Measurements from ENCODE around the gene CFAP61.
"Not testable (repeated sequence)": the region's sequence is repeated elsewhere in the genome, so short reads cannot be mapped to it uniquely, and the experiment has no call there.

Gene CFAP61

DNA sequence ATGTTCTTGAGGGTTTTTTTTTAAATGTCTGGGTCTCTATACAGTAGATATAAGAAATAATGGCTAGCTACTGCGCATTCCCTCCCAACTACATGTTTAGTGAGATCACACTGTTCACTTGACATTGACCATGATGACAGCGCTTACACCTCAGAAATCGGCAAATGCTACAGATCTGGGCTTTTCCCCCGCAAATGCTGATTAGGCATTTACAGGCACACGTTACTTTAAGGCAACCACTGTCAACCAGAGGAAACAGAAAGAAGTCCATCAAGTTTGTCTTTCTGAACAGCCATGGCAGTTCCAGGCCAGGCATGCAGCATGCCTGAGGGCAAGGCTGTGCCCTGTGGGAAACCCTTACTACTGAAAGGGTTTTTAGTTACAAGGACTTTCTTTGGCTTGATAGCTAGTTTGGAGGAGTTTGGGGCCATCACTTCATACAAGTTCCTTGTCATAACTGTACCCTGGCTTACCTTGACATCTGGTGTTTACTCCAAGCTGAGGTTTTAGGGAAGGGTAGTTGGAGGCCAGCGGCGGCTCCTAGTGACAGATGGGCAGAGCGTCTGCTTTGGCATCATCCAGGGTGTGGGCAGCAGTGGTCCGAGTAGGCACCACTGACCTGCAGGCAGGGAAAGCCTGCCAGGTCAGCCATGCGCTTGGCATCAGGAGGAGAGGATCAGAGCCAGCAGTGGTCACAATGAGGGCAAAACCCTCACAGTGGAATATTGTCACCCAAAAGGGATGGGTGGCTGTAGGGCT, 43.0 kb downstream of the CFAP61 start:
- no peak for DNase-seq (ENCODE audit: low spot score)

DNA sequence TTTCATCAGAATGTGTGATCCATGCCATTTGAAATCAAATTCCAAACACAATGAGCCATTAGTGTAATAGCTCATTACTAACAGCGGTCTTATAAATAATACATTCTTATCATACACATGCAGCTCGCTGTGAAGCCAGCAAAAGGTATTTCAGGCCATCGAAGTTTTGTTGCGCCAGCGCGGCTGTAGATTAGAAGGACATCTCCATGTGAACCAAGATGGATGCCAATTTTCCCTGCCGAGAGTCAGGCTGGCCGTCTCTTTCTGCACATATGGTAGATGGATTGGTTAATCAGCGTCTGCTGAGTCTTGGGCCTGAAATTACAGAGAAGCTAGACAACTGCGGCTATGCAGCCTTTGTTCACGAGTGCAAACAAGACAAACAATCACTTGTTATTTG, 44.1 kb downstream of the CFAP61 start:
- no peak for DNase-seq (ENCODE audit: low spot score)

DNA sequence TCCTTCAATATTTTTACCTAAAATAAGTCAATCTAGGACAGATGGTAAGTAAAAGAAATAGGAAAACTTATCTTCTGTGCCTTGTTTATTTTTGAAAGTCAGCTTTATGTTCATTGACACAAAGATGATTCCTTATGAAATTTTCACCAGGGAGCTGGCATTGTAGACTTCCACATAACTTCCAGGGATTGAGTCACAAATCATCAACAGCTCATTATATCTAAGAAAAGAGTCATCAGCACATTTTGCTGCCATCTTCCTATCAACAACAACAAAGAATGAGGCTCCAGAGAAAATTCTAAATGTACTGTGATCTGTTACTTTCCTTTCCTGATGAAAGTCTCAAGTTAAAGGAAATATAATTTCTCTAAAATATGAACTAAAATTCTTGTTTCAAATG, 48.5 kb downstream of the CFAP61 start:
- DNase-seq (ENCODE audit: low spot score) = no peak

DNA sequence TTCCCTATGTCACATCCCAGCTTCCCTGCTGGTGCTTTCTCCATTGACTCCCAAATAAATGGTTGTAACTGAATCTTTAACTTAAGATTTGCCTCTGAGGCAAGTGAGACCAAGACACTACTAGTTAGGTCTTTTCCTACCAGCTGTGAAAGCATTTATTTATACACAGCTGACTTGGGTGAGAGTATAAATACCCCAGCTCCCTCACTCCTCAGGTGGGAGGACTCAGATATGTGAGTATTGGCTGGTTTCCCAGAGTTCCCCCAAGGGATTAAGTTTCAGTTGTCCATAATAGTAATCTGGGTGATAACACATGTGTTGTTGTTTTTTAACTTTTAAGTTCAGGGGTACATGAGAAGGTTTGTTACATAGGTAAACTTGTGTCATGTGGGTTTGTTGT, 49.8 kb downstream of the CFAP61 start:
- DNase-seq (ENCODE audit: low spot score) = no peak

DNA sequence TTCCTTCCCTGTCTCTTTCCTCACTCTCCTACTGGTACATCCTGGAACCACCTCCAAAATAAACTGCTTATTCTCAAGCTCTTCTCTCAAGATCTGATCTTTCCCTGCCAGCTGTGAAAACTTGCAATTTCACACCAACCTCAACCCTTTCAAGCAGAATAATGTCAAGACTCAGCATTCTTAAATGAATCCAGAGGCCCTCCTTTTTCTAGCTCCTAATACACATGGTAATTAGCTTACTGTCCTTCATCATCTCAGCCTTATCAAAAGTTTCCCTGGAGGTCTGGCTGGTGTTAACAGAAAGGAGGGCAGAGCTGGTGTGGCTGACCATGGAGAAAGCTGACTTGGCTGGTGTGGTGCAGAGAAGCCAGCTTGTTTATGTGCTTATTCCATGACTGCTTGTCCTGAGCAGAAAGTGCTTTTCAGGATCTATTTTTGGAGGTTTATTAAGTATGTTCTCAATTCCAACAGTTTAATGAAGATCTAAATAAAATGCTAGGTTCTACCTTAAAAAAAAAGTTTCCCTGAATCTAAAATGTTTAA, 50.5 kb downstream of the CFAP61 start:
- no peak for DNase-seq (ENCODE audit: low spot score)

DNA sequence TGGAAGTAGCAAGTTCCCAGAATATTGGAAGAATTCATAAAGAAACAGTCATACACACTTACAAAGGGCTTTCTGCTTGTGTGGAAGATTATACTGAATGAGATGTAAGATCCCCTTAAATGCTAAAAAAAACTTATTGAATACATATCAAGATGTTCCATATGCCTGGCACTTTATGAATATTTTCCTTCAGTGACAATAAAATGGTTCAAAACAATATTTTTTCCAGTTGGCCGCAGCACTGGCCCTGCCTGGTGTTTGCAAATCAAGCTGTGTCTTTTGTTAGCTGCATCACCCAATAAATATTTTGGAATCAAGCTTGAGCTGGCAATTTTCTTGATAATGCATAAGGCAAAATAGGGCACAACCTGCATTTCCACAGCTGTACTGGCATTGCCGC, 51.2 kb downstream of the CFAP61 start:
- no peak for DNase-seq (ENCODE audit: low spot score)

DNA sequence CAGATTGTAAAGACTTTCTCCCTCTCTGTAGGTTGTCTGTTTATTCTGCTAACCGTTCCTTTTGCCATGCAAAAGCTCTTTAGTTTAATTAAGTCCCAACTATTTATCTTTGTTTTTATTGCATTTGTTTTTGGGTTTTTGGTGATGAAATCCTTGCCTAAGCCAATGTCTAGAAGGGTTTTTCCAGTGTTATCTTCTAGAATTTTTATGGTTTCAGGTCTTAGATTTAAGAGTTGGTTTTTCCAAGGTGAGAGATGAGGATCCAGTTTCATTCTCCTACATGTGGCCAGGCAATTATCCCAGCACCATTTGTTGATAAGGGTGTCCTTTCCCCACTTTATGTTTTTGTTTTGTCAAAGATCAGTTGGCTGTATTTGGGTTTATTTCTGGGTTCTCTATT, 70.9 kb downstream of the CFAP61 start:
- DNase-seq (ENCODE audit: low spot score) = not testable (repeated sequence)

DNA sequence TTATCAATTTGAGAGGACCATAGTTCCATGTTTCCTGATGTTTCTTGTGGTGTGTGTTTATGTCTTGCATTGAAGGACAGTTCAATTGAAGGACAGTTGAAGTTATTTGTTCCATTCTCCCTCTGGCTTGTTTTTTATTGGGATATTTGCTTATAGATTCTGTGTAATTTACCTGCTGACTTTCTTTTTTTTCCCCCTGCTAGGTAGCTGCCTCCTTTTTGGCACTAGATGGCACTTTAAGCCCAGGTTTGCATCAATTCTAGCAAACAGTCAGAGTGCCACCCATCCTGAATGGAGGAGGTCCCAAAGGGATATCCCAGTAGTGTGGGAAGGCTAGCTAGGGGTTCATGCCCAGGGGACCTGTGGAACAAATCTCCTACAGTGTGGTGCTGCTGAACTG, 78.1 kb downstream of the CFAP61 start:
- peak; percentile 62 for DNase-seq (ENCODE audit: low spot score)

DNA sequence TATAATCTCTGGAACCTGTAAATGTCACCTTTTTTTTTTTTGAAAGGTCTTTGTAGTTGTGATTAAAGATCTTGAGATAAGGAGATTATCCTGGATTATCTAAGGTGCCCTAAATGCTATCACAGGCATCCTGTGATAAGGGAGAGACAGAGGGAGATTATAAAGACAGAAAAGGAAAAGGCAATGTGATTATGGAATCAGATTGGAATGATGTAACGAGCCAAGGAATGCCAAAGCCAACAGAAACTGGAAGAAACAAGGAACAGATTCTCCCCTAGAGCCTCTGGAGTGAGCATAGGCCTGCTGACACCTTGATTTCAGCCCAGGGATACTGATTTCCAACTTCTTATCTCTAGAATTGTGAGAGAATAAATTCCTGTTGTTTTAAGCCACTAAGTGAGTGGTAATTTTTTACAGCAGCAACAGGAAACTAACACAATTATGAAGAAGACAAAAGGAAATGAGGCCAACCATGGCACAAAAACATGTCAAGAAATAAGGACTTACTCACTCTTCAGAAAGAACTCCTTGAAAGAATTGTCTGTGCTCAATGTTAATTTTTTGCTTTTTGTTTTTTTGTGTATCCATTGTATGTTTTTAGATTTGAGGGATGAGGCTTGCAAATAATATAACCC, 82.7 kb downstream of the CFAP61 start:
- DNase-seq (ENCODE audit: low spot score) = peak; percentile 41

DNA sequence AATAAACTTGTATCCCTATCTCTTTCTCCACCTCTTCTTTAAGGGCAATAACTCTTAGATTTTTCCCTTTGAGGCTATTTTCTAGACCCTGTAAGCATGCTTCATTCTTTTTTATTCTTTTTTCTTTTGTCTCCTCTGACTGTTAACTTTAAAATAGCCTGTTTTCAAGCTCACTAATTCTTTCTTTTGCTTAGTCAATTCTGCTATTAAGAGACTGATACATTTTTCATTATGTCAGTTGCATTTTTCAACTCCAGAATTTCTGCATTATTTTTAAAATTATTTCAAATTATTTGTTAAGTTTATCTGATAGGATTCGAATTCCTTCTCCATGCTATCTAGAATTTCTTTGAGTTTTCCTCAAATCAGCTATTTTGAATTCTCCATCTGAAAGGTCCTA, 84.0 kb downstream of the CFAP61 start:
- DNase-seq (ENCODE audit: low spot score) = no peak

DNA sequence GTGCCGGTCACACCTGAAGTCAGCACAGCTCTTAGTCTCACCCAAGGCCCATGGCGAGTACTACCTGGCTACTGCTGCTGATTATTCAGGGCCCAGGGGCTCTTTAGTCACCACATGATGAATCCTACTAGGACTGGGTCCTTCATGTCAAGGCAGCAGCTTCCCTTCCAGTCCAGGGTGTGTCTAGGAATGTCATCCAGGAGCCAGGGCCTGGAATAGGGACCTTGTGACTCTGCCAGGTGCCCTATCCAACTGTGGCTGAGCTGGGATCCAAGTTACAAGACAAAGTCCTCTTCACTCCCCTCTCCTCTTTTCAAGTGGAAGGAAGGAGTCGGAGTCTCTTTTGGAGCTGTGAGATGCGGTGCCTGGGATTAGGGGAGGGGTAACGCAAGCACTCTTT, 85.5 kb downstream of the CFAP61 start:
- DNase-seq (ENCODE audit: low spot score) = no peak

DNA sequence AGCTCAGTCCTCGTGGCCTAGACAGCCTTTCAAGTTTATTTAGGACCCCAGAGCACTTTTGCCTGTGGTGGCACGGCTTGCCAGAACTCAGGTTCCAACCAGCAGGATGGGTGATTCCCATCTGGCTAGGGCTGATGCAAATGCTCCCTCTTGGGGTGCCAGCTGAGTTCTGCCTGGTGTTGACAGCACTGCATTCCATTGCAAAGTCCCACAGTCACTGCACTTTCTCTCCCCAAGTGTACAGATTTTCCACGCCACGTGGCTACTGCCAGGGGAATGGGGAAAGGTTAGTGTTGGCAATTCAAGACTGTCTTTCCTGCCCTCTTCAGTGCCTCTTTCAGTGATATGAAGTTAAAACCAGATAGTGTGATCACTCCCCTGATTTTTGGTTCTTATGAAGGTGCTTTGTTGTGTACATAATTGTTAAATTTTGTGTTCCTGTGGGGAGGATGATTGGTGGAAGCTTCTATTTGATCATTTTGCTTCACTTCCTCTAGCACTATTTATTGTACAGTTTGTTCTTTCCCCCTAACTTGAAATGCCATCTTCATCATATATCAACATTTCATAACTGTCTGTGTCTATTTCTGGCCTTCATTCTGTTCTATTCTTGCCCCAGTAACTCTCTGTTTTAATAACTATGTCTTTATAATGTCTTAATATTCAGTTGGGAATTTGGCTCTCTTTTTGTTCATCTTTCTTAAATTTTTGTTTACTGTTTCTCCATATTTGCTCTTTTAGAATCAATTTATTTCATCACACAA, 86.2 kb downstream of the CFAP61 start:
- no peak for DNase-seq (ENCODE audit: low spot score)

DNA sequence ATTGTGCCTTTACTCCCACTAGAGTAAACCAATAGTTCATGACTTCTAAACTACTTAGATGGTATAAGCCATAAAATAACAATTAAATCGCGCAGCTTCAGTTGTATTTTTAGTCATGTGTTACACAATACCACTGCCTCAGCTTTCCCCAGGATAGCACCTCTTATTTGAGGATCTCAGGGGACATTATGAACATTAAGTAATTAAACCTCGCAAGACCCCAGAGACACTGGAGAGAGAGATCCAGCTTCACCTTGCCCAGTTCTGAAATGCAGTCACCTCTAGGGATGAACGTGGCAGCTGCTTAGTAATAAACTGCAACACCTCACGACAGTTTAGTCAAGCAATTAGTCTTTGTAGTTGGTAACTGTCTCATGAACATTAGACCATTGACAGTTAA, 87.1 kb downstream of the CFAP61 start:
- DNase-seq (ENCODE audit: low spot score) = peak; percentile 65

DNA sequence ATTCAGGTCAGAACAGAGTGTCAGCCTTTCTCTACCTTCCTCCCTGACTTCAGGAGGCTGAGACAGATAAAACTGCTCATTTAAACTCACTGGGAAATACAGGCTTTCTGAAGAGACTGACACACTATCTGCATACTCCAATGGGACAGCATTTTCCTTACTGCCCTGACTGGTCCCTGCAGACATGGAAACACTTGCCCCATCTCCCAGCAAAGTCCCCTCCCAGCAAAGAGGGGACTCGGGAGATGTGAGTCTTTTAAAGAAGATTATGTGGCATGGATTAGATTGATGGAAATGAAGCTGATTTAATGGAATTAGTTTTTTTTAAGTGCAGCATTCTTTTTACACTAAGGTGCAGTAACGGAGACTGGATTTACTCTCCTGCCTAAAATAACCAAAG, 90.8 kb downstream of the CFAP61 start:
- peak; percentile 52 for DNase-seq (ENCODE audit: low spot score)

DNA sequence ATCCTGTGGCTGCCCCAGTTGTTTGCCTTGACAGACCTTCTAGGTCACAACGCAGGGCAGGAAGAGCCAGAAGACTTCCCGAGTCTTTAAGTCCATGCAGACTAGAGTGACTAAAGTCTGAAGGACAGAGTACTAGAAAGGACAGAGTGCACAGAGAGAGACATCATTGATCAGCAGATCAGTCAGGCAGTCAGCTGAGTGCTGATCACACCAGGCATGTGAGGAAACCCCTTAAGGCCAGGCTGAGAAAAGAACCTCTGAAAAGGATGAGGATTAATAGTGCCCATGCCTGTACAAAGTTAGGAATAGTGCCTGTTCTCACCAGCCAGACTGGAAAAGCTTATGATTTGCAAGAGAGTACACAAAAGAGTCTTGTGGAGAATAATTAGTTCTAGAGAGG, 91.3 kb downstream of the CFAP61 start:
- no peak for DNase-seq (ENCODE audit: low spot score)

DNA sequence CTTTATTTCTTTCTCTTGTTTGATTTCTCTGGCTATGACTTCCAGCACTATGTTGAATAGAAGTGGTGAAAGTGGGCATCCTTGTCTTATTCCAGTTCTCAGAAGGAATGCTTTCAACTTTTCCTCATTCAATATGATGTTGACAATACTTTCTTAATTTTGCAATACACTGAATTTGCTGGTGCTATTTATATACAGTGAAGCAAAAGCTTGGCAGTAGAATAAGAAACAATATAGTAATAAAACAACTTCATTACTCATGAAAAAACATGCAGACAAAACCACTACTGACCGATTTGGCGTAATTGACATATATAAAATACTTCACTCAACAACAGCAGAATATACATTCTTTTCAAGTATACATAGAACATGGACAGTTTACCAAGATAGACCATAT, 96.4 kb downstream of the CFAP61 start:
- DNase-seq (ENCODE audit: low spot score) = no peak

DNA sequence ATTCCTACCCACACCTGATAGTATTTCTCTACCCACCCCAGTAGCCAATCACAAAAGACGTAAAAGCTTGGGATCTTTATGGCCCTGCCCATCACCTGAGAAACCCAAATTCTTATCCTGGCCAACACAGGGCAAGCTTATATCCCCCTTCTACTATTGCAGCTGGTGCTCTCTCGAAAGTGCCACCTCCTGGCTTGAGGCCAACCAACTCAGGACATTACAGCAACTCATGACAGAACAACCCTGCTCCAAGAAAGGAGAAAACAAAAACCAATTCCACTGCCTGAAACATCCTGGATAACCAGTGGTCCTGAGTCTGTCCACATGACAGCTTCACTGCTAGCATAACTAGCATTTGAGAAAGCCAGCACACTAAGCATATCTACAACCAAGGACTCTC, 97.9 kb downstream of the CFAP61 start:
- no peak for DNase-seq (ENCODE audit: low spot score)

DNA sequence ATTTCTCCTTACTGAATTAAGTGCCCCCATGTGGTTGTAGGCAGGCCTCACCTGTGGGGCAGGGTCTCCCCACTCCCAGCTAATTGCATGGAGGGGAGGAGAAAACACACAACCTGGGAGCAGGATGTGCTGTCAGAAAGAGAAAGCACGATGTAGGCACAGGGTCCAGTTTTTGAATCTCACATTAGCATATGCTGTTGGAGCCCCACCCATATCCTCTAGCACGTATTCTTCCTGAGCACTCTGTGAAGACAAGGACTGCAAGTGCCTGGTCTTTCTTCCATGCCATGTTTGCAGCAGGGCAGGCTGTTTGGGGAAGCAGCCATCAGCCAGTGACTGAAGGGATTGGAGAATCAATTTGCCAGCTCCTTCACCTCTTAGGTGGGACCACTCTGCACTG, 108.2 kb downstream of the CFAP61 start:
- no peak for DNase-seq (ENCODE audit: low spot score)

DNA sequence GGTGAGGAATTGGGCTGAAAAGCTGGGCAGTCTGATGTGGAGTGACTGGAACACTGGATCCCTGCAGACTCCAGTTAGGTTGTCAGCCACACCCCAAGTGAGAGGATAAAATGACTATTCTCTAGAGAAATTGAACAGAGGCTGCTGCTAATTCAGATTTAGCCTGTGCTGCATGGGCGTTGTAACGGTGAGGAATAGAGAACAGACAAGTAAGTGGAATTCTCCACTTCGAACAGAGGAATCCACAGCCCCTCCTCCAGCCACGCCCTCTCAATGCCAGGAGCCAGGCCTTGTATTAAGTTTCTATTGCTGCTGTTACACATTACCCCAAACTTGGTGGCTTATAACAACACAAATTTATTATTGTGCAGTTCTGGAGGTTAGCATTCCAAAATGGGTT, 109.3 kb downstream of the CFAP61 start:
- DNase-seq (ENCODE audit: low spot score) = no peak

DNA sequence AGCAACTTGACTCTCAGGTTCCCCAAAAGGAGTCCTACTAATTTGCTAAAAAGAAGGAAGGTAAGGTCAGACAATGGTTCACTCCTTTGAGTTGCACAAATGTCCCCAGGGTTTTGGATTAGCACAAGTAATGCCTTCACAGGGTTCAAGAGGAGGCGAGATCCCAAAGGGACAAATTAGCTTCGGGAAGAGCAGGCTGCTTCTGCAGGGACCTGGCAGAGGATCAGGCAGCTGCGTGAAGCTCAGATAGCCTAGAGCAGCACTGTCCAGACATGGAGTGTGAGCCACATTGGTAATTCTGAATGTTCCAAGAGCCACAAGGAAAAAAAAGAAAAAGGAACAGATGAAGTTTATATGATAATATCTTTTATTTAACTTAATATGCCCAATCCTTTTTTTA, 115.4 kb downstream of the CFAP61 start:
- peak; percentile 64 for DNase-seq (ENCODE audit: low spot score)

DNA sequence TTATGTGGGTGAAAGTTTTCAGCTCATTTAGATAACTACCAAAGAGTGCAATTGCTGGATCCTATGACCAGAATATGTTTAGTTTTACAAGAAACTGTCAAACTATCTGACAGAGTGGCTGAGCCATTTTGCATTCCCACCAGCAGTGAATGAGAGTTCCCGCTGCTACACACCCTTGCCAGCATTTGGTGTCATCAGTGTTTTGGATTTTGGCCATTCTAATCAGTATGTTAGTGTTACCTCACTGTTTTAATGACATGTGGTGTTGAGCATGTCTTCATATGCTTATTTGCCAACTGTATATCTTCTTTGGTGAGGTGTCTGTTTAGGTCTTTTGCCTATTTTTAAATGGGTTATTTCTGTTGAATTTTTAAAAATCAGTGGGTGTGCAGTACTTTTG, 120.9 kb downstream of the CFAP61 start:
- DNase-seq (ENCODE audit: low spot score) = no peak

DNA sequence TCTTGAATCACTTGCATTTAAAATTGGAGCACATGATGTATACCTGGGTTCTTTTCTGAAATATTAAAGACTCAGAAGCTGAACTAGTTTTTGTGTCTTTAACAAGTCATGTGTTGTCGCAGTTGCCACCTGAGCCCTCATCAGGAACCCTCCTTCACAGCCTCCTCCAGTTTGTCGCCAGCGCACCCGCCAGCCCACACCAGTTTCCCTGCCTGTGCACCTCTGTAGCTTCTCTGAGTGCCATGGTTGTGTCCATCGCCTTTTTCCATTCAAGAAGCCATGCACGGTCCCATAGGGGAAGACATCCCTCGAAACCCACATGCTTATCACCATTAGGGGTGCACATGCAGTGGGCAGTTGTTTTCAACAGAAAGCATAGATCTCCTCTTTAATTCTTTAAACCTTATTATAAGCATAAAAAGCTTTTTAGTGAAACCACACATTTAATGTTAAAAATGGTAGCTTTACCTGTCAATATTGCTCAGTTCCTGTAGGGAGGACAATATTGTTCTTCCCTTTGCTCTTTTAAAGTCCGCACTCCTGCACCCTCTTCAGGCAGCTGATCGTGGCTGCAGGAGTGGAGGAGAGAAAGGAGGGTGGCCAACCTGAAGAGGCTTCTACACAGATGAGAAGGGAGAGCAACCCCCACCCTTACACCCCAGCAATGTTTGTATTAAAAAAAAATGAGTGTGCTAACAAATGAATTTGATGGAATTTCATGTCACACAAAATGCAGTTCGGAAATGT, 121.9 kb downstream of the CFAP61 start:
- peak; percentile 52 for DNase-seq (ENCODE audit: low spot score)
